ENCODE data around the gene PPM1N.

- TF ChIP-seq, protein P1, sequence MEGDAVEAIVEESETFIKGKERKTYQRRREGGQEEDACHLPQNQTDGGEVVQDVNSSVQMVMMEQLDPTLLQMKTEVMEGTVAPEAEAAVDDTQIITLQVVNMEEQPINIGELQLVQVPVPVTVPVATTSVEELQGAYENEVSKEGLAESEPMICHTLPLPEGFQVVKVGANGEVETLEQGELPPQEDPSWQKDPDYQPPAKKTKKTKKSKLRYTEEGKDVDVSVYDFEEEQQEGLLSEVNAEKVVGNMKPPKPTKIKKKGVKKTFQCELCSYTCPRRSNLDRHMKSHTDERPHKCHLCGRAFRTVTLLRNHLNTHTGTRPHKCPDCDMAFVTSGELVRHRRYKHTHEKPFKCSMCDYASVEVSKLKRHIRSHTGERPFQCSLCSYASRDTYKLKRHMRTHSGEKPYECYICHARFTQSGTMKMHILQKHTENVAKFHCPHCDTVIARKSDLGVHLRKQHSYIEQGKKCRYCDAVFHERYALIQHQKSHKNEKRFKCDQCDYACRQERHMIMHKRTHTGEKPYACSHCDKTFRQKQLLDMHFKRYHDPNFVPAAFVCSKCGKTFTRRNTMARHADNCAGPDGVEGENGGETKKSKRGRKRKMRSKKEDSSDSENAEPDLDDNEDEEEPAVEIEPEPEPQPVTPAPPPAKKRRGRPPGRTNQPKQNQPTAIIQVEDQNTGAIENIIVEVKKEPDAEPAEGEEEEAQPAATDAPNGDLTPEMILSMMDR (conservative IDR thresholded peaks at IDR 0.05; ENCODE audit: low read depth, low read length): no peak
- TF ChIP-seq USF2 (IDR thresholded peaks at IDR 0.05; ENCODE audit: low read depth, low read length) (no peak), RFX5 (IDR thresholded peaks at IDR 0.05; ENCODE audit: low read depth, low read length) (no peak)
Observed at GRCh38 chr19:45522010-45522941, 24.0 kb downstream of the PPM1N start.
